H1 (cell line): ENCODE results near the gene DHRS1. TPM values are rescaled to one million over a fixed set of nuclear protein-coding genes. Genes with fewer than 3 reads are reported as not detected.

Source experiments
- ASH2L ChIP-seq: fragments of 200-600, 300-600 bp; sonication (generic); IDR thresholded peaks from one replicate; pipeline ENCODE4 v1.7.1; 2017; ENCODE audit warnings: low read length
- E2F6 ChIP-seq: IDR thresholded peaks from 2 replicates; pipeline ENCODE4 v1.6.1; 2012; ENCODE audit warnings: inconsistent platforms
- EP300 ChIP-seq, 2 experiments: IDR thresholded peaks; 1 replicate in 1 of 2; 2 replicates in 1 of 2; pipeline ENCODE4 v1.6.1; 2011 to 2012; ENCODE audit warnings: low read depth in 2 of 2, low read length in 2 of 2, mild to moderate bottlenecking in 2 of 2, borderline replicate concordance in 1 of 2, inconsistent platforms in 1 of 2, moderate library complexity in 1 of 2
- FOSL1 ChIP-seq: IDR thresholded peaks from 2 replicates; pipeline ENCODE4 v1.6.1; 2011; ENCODE audit warnings: mild to moderate bottlenecking, low read depth, low read length, moderate library complexity; ENCODE audit not compliant: insufficient read depth
- HDAC6 ChIP-seq: IDR thresholded peaks from one replicate; pipeline ENCODE4 v1.7.1; 2012; ENCODE audit warnings: low read depth, mild to moderate bottlenecking, inconsistent platforms, low read length, moderate library complexity
- JUND ChIP-seq: IDR thresholded peaks from 2 replicates; pipeline ENCODE4 v1.6.1; 2011; ENCODE audit warnings: mild to moderate bottlenecking, improper control_type of control experiment, low read length
- NANOG ChIP-seq: IDR thresholded peaks from 2 replicates; pipeline ENCODE4 v1.6.1; 2011; ENCODE audit warnings: low read length, low read depth, mild to moderate bottlenecking, inconsistent platforms; ENCODE audit not compliant: insufficient read depth, poor library complexity, severe bottlenecking
- SP2 ChIP-seq: IDR thresholded peaks from 2 replicates; pipeline ENCODE4 v1.6.1; 2012; ENCODE audit warnings: mild to moderate bottlenecking, low read length, inconsistent platforms
- polyA plus RNA-seq, 7 experiments: library from polyadenylated mRNA; depleted of rRNA in 3 of 7; stranded (reverse) in 5 of 7; unstranded in 2 of 7; fragments of >200 nt in 5 of 7; fragments of 200-250 nt in 2 of 7; gene quantifications; 1 replicate in 5 of 7; 2 replicates in 1 of 7; 4 replicates in 1 of 7; pipeline versions ENCODE4 v1.2.1 to v1.2.3, GENCODE V29; 2011 to 2013; ENCODE audit warnings: missing spikeins in 2 of 7, mixed read lengths in 2 of 7
- total RNA-seq: library from RNA; stranded (reverse); fragmentation: NEBNext Ultra II Directional; extraction: Animal tissue kit (Norgen Biotek cat#: 25700); gene quantifications from 2 replicates; pipeline ENCODE4 v1.2.1, GENCODE V29; 2021

The DHRS1 gene
- total and polyA plus RNA-seq, 2 of the 8 experiments (the other 6 are each of a cell fraction or from before 2014, with no cell fraction given), result 8.8 to 31.7 TPM

- no peak for TF ChIP-seq E2F6
- no peak for TF ChIP-seq ASH2L
- TF ChIP-seq NANOG, result no peak
- no peak for TF ChIP-seq FOSL1
- TF ChIP-seq JUND, result no peak
- no peak for TF ChIP-seq EP300 (IDR thresholded peaks at IDR 0.05; ENCODE audit: borderline replicate concordance in 1 of 2, low read depth in 2 of 2, low read length in 2 of 2)
- no peak for TF ChIP-seq HDAC6
- TF ChIP-seq SP2, result no peak
Observed at GRCh38 chr14:24283796-24284460, 15.7 kb downstream of the DHRS1 start (continued).
